ENCODE data around the gene FLT1.

Gene FLT1

DNA sequence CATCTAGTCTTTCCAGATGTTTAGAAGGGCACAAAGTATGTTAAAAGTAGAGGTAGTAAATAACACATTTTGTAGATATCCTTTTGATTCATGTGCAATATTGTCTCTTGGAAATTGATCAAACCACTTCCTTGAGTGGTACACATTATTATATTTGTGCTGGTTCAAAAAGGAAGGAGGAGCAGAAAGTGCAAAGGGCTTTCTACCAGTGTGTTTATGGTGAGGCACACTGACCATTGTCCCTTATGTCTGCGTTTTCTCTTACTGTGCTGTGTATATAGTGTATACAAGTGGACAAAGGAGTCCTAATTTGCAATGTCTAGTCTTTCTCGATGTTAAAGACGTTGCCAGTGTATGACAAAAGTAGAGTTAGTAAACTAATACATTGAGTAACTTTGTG lies 41.4 kb upstream of the FLT1 start:
- Histone ChIP-seq H3K27ac (no peak overlapping the region), H3K4me3 (IDR thresholded peaks at IDR 0.05; ENCODE audit: insufficient read depth, low read depth, low read length) (no peak overlapping the region), H3K9ac (no peak overlapping the region), H3K4me1 (ENCODE audit: low read depth, poor library complexity, severe bottlenecking) (no peaks in the 10 kb centered on the region), H3K79me2 (ENCODE audit: insufficient read depth, low read depth) (no peaks in the 10 kb centered on the region), H2AFZ (ENCODE audit: low read depth) (no peak overlapping the region), H4K20me1 (ENCODE audit: insufficient read depth) (no peaks in the 10 kb centered on the region), H3K4me2 (no peak overlapping the region), H3K27me3 (ENCODE audit: insufficient read depth, low read depth) (no peaks in the 10 kb centered on the region), H3K36me3 (ENCODE audit: insufficient read depth) (no peaks in the 10 kb centered on the region)
- TF ChIP-seq, protein P1, sequence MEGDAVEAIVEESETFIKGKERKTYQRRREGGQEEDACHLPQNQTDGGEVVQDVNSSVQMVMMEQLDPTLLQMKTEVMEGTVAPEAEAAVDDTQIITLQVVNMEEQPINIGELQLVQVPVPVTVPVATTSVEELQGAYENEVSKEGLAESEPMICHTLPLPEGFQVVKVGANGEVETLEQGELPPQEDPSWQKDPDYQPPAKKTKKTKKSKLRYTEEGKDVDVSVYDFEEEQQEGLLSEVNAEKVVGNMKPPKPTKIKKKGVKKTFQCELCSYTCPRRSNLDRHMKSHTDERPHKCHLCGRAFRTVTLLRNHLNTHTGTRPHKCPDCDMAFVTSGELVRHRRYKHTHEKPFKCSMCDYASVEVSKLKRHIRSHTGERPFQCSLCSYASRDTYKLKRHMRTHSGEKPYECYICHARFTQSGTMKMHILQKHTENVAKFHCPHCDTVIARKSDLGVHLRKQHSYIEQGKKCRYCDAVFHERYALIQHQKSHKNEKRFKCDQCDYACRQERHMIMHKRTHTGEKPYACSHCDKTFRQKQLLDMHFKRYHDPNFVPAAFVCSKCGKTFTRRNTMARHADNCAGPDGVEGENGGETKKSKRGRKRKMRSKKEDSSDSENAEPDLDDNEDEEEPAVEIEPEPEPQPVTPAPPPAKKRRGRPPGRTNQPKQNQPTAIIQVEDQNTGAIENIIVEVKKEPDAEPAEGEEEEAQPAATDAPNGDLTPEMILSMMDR (conservative IDR thresholded peaks at IDR 0.05; ENCODE audit: low read depth, low read length), result no peak

DNA sequence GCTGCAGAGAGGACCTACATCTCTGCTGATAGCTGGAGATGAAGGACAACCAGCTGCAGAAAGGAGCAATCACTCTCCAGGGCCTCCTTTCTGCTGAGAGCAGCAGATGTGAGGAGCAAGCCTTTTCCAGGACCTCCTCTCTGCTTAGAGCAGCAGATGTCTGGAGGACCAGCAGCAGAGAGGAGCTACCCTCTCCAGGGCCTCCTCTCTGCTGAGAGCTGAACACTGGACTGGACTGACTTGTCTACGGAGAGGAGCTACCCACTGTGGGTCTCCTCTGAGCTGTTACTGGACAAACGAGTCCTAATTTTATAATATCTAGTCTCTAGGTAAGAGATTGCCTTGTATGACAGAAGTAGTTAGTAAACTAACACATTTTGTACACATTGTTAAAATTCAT lies 40.8 kb upstream of the FLT1 start:
- Histone ChIP-seq H3K4me2 (no peak overlapping the region), H2AFZ (ENCODE audit: low read depth) (no peak overlapping the region), H3K4me1 (ENCODE audit: low read depth, poor library complexity, severe bottlenecking) (no peaks in the 10 kb centered on the region), H3K4me3 (IDR thresholded peaks at IDR 0.05; ENCODE audit: insufficient read depth, low read depth, low read length) (no peak overlapping the region), H3K79me2 (ENCODE audit: insufficient read depth, low read depth) (no peaks in the 10 kb centered on the region), H3K9ac (no peak overlapping the region), H3K27ac (no peak overlapping the region), H4K20me1 (ENCODE audit: insufficient read depth) (no peaks in the 10 kb centered on the region), H3K27me3 (ENCODE audit: insufficient read depth, low read depth) (no peaks in the 10 kb centered on the region), H3K36me3 (ENCODE audit: insufficient read depth) (no peaks in the 10 kb centered on the region)
- TF ChIP-seq, protein P1 (conservative IDR thresholded peaks at IDR 0.05; ENCODE audit: low read depth, low read length), result no peak

DNA sequence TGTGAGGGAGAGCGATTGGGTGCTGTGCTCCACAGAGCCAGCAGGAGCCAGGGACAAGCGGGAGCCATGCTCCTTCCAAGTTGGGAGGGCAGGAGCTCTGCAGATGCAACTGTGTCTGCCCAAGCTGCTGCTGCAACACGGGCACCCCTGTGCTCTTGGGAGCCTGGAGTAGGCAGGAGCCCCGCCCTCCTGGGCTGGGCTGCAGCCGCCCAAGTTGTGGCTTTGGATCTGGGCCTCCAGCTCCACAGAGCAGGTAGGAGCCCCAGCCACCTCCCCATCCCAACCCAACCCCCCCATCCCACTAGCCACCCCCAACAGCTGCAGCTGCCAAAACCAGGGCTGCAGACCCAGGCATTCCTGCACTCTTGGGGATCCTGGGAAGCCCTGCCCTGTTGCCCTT lies 39.9 kb upstream of the FLT1 start:
- Histone ChIP-seq H4K20me1 (ENCODE audit: insufficient read depth) (no peaks in the 10 kb centered on the region), H3K79me2 (ENCODE audit: insufficient read depth, low read depth) (no peaks in the 10 kb centered on the region), H3K4me1 (ENCODE audit: low read depth, poor library complexity, severe bottlenecking) (no peaks in the 10 kb centered on the region), H3K27me3 (ENCODE audit: insufficient read depth, low read depth) (no peaks in the 10 kb centered on the region), H3K4me3 (IDR thresholded peaks at IDR 0.05; ENCODE audit: insufficient read depth, low read depth, low read length) (no peak overlapping the region), H2AFZ (ENCODE audit: low read depth) (no peak overlapping the region), H3K4me2 (no peak overlapping the region), H3K9ac (no peak overlapping the region), H3K36me3 (ENCODE audit: insufficient read depth) (no peaks in the 10 kb centered on the region), H3K27ac (no peak overlapping the region)
- TF ChIP-seq, protein P1 (conservative IDR thresholded peaks at IDR 0.05; ENCODE audit: low read depth, low read length), result no peak

DNA sequence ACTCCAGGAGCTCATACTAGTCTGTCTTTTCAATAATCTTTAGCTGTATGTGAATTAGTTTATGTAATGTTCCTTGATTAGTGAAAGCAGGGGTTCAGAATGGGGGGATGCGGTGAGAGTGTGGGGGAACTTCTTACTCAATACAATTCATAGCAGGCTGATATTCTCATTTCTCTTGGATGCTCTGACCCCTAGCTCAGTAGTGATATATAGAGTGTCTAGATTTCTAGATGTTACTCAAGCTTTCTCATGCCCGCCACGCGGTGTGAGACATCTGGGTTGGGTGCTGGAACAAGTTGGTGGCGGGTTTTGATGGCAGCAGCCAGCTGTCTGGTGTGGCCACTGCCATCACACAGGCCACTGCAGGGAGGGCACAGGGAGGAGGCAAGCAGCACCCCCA lies 39.3 kb upstream of the FLT1 start:
- TF ChIP-seq, protein P1 (conservative IDR thresholded peaks at IDR 0.05; ENCODE audit: low read depth, low read length), result no peak
- H3K4me2 ChIP-seq, result no peak overlapping the region
- H3K4me3 ChIP-seq (IDR thresholded peaks at IDR 0.05; ENCODE audit: insufficient read depth, low read depth, low read length), result no peak overlapping the region
- H3K36me3 ChIP-seq (ENCODE audit: insufficient read depth), result no peaks in the 10 kb centered on the region
- no peaks in the 10 kb centered on the region for H3K27me3 ChIP-seq (ENCODE audit: insufficient read depth, low read depth)
- no peak overlapping the region for H3K27ac ChIP-seq
- no peaks in the 10 kb centered on the region for H4K20me1 ChIP-seq (ENCODE audit: insufficient read depth)
- H3K9ac ChIP-seq, result no peak overlapping the region
- H3K4me1 ChIP-seq (ENCODE audit: low read depth, poor library complexity, severe bottlenecking), result no peaks in the 10 kb centered on the region
- no peak overlapping the region for H2AFZ ChIP-seq (ENCODE audit: low read depth)
- H3K79me2 ChIP-seq (ENCODE audit: insufficient read depth, low read depth), result no peaks in the 10 kb centered on the region
